Sigmoid colon (tissue), 4 donors: Measurements from ENCODE around the gene STRBP.

Source experiments
- CTCF ChIP-seq, 4 experiments: fragments of 450-650 bp in 3 of 4; fragments of 200-600 bp in 1 of 4; IDR thresholded peaks; one replicate each; pipeline ENCODE4 v1.5.1; 2016 to 2019; ENCODE audit warnings: antibody characterized with exemption in 4 of 4, mild to moderate bottlenecking in 3 of 4, moderate library complexity in 2 of 4
- EP300 ChIP-seq, 4 donors: sonication (generic); formaldehyde crosslinking; IDR thresholded peaks; one replicate each; pipeline ENCODE4 v1.6.1; 2017; ENCODE audit warnings: antibody characterized with exemption in 4 of 4

DNA sequence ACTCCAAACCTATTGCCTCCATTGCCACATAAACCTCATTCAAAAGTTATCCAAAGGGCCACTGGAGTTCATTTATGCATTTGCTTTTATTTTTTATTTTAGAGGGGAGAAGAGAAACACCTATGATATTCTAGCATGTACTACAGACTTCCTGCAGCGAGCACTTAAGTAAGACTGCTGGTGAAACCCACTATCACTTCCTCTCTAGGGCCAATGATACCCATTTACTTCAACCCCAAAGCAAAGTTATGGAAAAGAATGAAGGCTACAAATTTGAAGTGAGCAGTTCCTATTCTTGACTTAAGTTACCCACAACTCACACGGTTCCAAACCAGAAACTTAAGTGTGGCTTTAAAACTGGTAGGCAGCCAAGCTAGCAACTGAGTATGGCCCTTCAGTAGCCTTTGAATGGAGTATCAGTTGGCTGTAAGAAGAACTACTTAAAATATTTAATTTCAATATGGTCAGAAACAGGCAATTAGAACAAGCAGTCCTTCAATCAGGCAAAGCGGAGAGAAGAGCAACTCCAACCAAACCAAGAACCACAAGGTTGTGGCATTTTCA lies 140.8 kb downstream of the STRBP start:
- no peak for TF ChIP-seq EP300 (IDR thresholded peaks at IDR 0.05)
- TF ChIP-seq CTCF (IDR thresholded peaks at IDR 0.05): no peak
